ENCODE results near the gene TSPOAP1.

TSPOAP1 gene

GRCh38 chr17:58315750-58316149, 12.8 kb downstream of the TSPOAP1 start:
- no peak for TF ChIP-seq SIN3A (IDR thresholded peaks at IDR 0.05; ENCODE audit: borderline replicate concordance, insufficient read depth, low read length)
- TF ChIP-seq, protein P1, sequence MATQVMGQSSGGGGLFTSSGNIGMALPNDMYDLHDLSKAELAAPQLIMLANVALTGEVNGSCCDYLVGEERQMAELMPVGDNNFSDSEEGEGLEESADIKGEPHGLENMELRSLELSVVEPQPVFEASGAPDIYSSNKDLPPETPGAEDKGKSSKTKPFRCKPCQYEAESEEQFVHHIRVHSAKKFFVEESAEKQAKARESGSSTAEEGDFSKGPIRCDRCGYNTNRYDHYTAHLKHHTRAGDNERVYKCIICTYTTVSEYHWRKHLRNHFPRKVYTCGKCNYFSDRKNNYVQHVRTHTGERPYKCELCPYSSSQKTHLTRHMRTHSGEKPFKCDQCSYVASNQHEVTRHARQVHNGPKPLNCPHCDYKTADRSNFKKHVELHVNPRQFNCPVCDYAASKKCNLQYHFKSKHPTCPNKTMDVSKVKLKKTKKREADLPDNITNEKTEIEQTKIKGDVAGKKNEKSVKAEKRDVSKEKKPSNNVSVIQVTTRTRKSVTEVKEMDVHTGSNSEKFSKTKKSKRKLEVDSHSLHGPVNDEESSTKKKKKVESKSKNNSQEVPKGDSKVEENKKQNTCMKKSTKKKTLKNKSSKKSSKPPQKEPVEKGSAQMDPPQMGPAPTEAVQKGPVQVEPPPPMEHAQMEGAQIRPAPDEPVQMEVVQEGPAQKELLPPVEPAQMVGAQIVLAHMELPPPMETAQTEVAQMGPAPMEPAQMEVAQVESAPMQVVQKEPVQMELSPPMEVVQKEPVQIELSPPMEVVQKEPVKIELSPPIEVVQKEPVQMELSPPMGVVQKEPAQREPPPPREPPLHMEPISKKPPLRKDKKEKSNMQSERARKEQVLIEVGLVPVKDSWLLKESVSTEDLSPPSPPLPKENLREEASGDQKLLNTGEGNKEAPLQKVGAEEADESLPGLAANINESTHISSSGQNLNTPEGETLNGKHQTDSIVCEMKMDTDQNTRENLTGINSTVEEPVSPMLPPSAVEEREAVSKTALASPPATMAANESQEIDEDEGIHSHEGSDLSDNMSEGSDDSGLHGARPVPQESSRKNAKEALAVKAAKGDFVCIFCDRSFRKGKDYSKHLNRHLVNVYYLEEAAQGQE (IDR thresholded peaks at IDR 0.05; ENCODE audit: insufficient read depth in 1 of 2, low read depth in 2 of 2, low read length in 2 of 2): no peak
- no peak for TF ChIP-seq FOXP2 (optimal IDR thresholded peaks at IDR 0.05; ENCODE audit: borderline replicate concordance, extremely low read depth, extremely low read length, insufficient read depth)
- TF ChIP-seq POLR2AphosphoS5 (IDR thresholded peaks at IDR 0.05; ENCODE audit: low read depth, low read length): no peak
- TF ChIP-seq TAF1 (IDR thresholded peaks at IDR 0.05; ENCODE audit: borderline replicate concordance, insufficient read depth, low read length): no peak

DNA sequence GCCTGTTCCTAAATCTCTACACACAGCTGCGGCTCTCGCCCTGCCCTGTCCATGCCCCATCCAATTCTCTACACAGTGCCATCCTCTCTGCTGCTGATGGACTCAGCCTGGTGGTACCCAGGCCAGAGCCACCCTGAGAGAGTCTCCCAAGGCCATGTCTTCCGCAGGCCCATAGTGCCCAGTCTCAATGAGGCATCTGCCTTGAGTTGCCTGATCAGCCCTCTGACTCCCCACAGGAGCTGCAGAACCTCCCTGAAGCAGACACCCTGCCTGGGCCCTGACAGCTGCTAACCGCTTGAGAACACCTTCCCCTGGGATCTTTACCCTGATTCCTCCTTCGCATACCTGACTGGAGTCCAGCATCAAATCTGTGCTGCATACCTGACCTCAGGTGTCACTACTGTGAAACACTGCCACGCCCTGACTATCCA, 13.3 kb downstream of the TSPOAP1 start:
- no peak for TF ChIP-seq POLR2AphosphoS5 (IDR thresholded peaks at IDR 0.05; ENCODE audit: low read depth, low read length)
- no peak for TF ChIP-seq SIN3A (IDR thresholded peaks at IDR 0.05; ENCODE audit: borderline replicate concordance, insufficient read depth, low read length)
- TF ChIP-seq, protein P1 (IDR thresholded peaks at IDR 0.05; ENCODE audit: insufficient read depth in 1 of 2, low read depth in 2 of 2, low read length in 2 of 2): no peak
- TF ChIP-seq FOXP2 (optimal IDR thresholded peaks at IDR 0.05; ENCODE audit: borderline replicate concordance, extremely low read depth, extremely low read length, insufficient read depth): no peak
- TF ChIP-seq TAF1 (IDR thresholded peaks at IDR 0.05; ENCODE audit: borderline replicate concordance, insufficient read depth, low read length): no peak

DNA sequence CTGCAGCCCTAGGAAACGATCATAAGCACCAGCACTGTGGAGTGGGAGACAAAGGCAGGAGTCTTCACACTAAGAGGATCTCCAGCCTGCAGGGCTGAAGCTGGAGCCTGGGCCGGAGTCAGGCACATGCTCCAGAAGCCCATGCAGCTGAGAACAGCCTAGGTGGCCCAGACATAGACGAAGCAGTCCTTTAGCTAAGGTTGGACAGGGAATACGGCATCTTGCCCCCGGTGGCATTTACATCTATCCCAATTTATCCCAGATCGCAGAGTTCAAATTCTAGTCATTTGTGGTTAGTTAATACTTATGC, 13.9 kb downstream of the TSPOAP1 start:
- TF ChIP-seq POLR2AphosphoS5 (IDR thresholded peaks at IDR 0.05; ENCODE audit: low read depth, low read length) (no peak), SIN3A (IDR thresholded peaks at IDR 0.05; ENCODE audit: borderline replicate concordance, insufficient read depth, low read length) (no peak), TAF1 (IDR thresholded peaks at IDR 0.05; ENCODE audit: borderline replicate concordance, insufficient read depth, low read length) (no peak), FOXP2 (optimal IDR thresholded peaks at IDR 0.05; ENCODE audit: borderline replicate concordance, extremely low read depth, extremely low read length, insufficient read depth) (no peak)
- TF ChIP-seq, protein P1 (IDR thresholded peaks at IDR 0.05; ENCODE audit: insufficient read depth in 1 of 2, low read depth in 2 of 2, low read length in 2 of 2): no peak

GRCh38 chr17:58313815-58314705, 14.5 kb downstream of the TSPOAP1 start:
- TF ChIP-seq TAF1 (IDR thresholded peaks at IDR 0.05; ENCODE audit: borderline replicate concordance, insufficient read depth, low read length): no peak
- TF ChIP-seq SIN3A (IDR thresholded peaks at IDR 0.05; ENCODE audit: borderline replicate concordance, insufficient read depth, low read length): no peak
- TF ChIP-seq, protein P1 (IDR thresholded peaks at IDR 0.05; ENCODE audit: insufficient read depth in 1 of 2, low read depth in 2 of 2, low read length in 2 of 2): no peak
- no peak for TF ChIP-seq POLR2AphosphoS5 (IDR thresholded peaks at IDR 0.05; ENCODE audit: low read depth, low read length)
- no peak for TF ChIP-seq FOXP2 (optimal IDR thresholded peaks at IDR 0.05; ENCODE audit: borderline replicate concordance, extremely low read depth, extremely low read length, insufficient read depth)

Measured in PFSK-1 (cell line).